GM19035 (cell line): ENCODE measurements around the gene CATSPERB.
"Not testable (repeated sequence)": the region's sequence is repeated elsewhere in the genome, so short reads cannot be mapped to it uniquely, and the experiment has no call there.

Experiments used
- ATAC-seq: cut with Tn5 transposase; IDR thresholded peaks from one replicate; pipeline ENCODE4 v1.9.1; 2021; ENCODE audit not compliant: unreplicated experiment

CATSPERB gene

GRCh38 chr14:91674911-91675310, 57.0 kb downstream of the CATSPERB start:
- no peak for ATAC-seq

- no peak for ATAC-seq
Observed at GRCh38 chr14:91669867-91670266, 62.0 kb downstream of the CATSPERB start.

GRCh38 chr14:91667101-91667500, 64.8 kb downstream of the CATSPERB start:
- ATAC-seq, result not testable (repeated sequence)

- no peak for ATAC-seq
Observed at GRCh38 chr14:91660790-91661189, 71.1 kb downstream of the CATSPERB start.

GRCh38 chr14:91654836-91655235, 77.0 kb downstream of the CATSPERB start:
- no peak for ATAC-seq

- ATAC-seq, result no peak
Observed at GRCh38 chr14:91653451-91653850, 78.4 kb downstream of the CATSPERB start.

GRCh38 chr14:91649930-91650329, 82.0 kb downstream of the CATSPERB start:
- ATAC-seq, result no peak

- no peak for ATAC-seq
Observed at GRCh38 chr14:91647856-91648255, 84.0 kb downstream of the CATSPERB start.

- no peak for ATAC-seq
Observed at GRCh38 chr14:91636604-91637003, 95.3 kb downstream of the CATSPERB start.

- ATAC-seq, result no peak
Observed at GRCh38 chr14:91624757-91625156, 107.1 kb downstream of the CATSPERB start.

GRCh38 chr14:91614187-91614586, 117.7 kb downstream of the CATSPERB start:
- ATAC-seq, result no peak

GRCh38 chr14:91613459-91614112, 118.3 kb downstream of the CATSPERB start:
- ATAC-seq, result no peak

- no peak for ATAC-seq
Observed at GRCh38 chr14:91611528-91611927, 120.4 kb downstream of the CATSPERB start.

- ATAC-seq, result no peak
Observed at GRCh38 chr14:91609161-91609560, 122.7 kb downstream of the CATSPERB start.

GRCh38 chr14:91607322-91608047, 124.4 kb downstream of the CATSPERB start:
- no peak for ATAC-seq

GRCh38 chr14:91606851-91607250, 125.0 kb downstream of the CATSPERB start:
- ATAC-seq, result no peak

- not testable (repeated sequence) for ATAC-seq
Observed at GRCh38 chr14:91604611-91605010, 127.3 kb downstream of the CATSPERB start.

- ATAC-seq, result no peak
Observed at GRCh38 chr14:91599994-91600393, 131.9 kb downstream of the CATSPERB start.

- no peak for ATAC-seq
Observed at GRCh38 chr14:91595736-91596135, 136.2 kb downstream of the CATSPERB start.

- ATAC-seq, result not testable (repeated sequence)
Observed at GRCh38 chr14:91593957-91594356, 137.9 kb downstream of the CATSPERB start.

GRCh38 chr14:91586410-91586809, 145.5 kb downstream of the CATSPERB start:
- ATAC-seq, result no peak

- no peak for ATAC-seq
Observed at GRCh38 chr14:91585856-91586255, 146.0 kb downstream of the CATSPERB start.

- no peak for ATAC-seq
Observed at GRCh38 chr14:91582761-91583160, 149.1 kb downstream of the CATSPERB start.
